Stimulated activated naive CD8-positive, alpha-beta T cell treated with anti-CD3 and anti-CD28 coated beads, Interleukin-15, Interleukin-2, amounts not matched to agents 100 U/mL and 50 U/mL, for 24 hours (primary cell): ENCODE measurements around the gene GLCE.
"Not testable (repeated sequence)": the region's sequence is repeated elsewhere in the genome, so short reads cannot be mapped to it uniquely, and the experiment has no call there.

ENCODE experiments used
- ATAC-seq: fragments of 150-1000 bp; cut with Tn5 transposase; one replicate; pipeline ENCODE4 v1.10.0; 2021
- DNase-seq: peaks from one replicate; pipeline ENCODE4 v3.0.0; 2021

The GLCE gene

GRCh38 chr15:69275074-69275670 is 114.7 kb downstream of the GLCE start:
- DNase-seq: no peak
- no peak for ATAC-seq

DNA sequence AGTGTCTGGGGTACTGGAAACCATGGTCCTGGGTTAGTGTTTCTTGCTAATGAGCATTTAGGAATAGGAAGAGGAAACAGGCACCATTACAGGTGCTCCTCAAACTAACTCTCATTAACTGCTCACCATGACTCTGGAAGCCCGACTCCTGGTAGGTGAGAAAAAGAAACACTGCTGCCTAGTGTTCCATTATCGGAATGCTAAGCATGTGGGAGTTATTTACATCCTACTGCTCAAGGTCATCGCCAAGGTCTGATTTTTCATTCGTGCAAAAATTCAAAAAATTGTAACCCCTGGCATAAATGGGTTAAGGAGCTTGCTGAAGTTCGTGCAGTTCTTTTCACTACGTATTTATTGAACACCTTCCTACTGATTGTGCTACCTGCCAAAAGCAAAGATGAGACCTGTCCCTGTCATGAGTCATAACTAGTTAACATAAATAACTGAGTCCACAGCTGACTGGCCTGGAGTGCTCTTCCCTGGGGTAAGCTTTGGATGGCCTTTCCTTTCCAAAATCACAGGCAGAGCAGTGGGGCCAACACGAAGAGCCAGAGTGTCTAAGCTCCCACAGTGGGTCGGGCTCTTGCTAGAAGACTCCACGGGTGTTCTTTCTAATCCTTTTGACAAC is 115.6 kb downstream of the GLCE start:
- ATAC-seq (no peak), DNase-seq (no peak)

DNA sequence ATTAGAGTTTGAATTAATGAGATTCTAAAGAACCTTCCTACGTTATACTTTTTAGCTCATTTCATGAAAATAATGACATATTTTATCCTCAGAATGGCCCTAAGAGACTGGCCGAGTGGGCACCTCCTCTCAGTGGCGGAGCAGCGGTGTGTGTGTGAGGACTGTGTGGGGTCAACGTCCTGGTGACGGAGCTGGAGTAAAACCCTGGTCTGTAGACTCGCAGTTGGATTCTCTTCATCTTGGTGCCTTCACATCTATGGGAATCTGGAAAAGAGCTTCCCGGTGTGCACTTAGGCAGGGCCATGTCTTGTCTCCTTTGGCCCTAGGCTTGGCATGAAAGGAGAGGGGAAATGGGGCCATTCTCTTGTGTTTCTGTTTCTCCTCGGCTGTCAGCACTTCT is 116.9 kb downstream of the GLCE start:
- ATAC-seq: no peak

DNA sequence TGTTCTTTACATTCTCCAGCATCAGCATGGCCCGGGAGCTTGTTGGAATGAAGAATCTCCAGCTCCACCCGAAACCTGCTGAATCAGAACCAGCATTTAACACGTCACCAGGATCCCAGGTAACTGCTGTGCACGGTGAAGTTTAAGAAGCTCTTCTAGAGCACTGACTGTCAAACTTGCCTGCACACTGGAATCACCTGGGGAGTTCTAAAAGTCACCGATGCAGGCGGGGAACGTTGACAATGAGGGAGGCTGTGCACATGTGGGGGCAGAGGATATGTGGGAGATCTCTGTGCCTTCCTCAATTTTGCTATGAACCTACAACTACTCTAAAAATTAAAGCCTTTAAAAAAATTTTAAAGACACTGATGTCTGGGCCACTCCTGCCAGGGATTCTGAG is 119.2 kb downstream of the GLCE start:
- DNase-seq: no peak
- ATAC-seq: no peak

More for the DNA sequence above, 116.9 kb downstream of the GLCE start:
- no peak for DNase-seq

- DNase-seq: no peak
- no peak for ATAC-seq
Observed at GRCh38 chr15:69280783-69281182, 120.3 kb downstream of the GLCE start.

GRCh38 chr15:69282104-69282743 is 121.8 kb downstream of the GLCE start:
- ATAC-seq (no peak), DNase-seq (no peak)

DNA sequence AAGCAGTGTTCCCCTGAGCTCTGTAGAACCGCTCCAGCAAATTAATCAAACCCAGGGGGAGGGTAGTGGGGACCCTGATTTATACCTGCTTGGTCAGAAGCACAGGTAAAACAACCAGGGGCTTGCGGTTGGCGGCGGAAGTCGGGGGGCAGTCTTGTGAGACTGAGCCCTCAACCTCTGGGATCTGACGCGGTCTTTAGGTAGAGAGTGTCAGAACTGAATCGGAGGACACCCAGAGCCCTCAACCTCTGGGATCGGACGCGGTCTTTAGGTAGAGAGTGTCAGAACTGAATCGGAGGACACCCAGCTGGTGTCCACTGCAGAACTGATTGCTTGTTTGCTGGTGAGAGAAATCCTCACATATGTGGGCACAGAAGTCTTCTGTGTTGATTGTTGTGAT is 125.4 kb downstream of the GLCE start:
- no peak for DNase-seq
- no peak for ATAC-seq

GRCh38 chr15:69288011-69288410 is 127.6 kb downstream of the GLCE start:
- DNase-seq (no peak), ATAC-seq (no peak)

- no peak for ATAC-seq
Observed at GRCh38 chr15:69288531-69289341, 128.3 kb downstream of the GLCE start.

DNA sequence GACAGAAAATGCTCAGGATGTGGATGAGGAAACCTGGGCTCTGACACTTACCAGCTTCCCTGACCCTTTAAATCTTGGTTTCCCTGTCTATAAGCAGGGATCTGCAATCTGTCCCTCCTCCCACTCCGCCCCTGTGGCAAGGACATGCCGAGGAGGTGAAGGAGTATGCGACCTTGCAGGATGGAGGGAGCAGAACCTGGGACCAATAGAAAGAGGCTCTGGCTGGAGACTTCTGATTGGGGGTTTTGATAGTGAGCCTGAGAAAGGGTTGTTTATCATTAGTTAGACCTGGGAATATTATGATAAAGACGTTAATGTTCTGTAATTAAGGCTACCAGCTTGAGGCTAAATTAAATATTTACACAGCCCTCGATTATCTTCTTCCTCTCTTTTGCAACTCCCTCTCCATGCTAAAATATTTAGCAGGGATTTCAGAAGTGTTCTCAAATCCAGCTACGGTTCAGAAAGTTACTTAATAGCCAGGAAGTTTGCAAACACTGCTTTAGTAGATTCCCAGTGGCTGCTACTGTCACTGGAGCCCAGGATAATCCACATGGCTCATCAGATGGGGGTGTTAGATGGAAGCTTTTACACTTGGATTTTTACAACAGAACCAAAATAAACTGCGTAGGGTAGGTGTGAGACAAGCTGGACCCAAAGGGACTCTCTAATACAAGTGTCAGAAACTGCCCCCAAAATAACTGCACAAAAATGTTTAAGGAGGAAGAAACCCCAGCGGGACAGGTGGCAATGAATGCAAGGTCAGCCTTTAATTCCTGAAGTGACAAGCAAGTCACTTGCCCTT is 129.1 kb downstream of the GLCE start:
- no peak for ATAC-seq

More at GRCh38 chr15:69288531-69289341, 128.3 kb downstream of the GLCE start:
- DNase-seq: no peak

GRCh38 chr15:69290346-69291164 is 130.1 kb downstream of the GLCE start:
- DNase-seq (no peak), ATAC-seq (no peak)

More for the DNA sequence above, 129.1 kb downstream of the GLCE start:
- DNase-seq: no peak

GRCh38 chr15:69291651-69292050 is 131.2 kb downstream of the GLCE start:
- not testable (repeated sequence) for ATAC-seq

DNA sequence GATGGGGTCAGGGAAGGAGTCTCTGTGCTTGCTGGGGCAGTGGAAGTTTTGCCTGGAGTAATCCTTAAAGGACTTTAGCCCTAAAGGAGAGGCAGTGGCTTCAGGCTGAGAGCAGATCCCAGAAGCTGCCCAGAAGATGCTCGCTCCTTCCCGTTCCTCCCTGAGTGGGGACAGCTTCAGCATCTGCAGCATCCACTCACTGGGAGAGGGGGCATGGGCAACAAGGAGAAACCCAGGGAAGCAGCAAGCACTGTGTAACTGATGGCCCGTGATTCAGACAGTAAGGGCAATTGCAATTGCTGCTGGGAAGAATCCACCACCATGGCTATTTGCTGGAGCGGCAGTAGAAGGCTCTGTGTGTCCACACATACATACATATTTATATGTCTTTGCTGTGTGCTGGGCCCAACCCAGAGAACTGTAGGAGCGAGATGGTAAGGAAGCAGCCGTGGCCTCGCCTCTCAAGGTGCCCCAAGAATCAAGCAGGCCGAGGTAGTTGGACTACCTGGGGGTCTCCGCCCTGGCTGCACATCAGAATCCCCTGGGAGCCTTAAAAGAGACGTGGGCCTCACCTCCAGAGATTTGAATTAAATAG is 132.5 kb downstream of the GLCE start:
- ATAC-seq: no peak
- no peak for DNase-seq

More at GRCh38 chr15:69291651-69292050, 131.2 kb downstream of the GLCE start:
- DNase-seq: not testable (repeated sequence)

GRCh38 chr15:69293741-69294615 is 133.5 kb downstream of the GLCE start:
- no peak for DNase-seq
- no peak for ATAC-seq

- DNase-seq (no peak), ATAC-seq (no peak)
Observed at GRCh38 chr15:69296606-69297005, 136.2 kb downstream of the GLCE start.

DNA sequence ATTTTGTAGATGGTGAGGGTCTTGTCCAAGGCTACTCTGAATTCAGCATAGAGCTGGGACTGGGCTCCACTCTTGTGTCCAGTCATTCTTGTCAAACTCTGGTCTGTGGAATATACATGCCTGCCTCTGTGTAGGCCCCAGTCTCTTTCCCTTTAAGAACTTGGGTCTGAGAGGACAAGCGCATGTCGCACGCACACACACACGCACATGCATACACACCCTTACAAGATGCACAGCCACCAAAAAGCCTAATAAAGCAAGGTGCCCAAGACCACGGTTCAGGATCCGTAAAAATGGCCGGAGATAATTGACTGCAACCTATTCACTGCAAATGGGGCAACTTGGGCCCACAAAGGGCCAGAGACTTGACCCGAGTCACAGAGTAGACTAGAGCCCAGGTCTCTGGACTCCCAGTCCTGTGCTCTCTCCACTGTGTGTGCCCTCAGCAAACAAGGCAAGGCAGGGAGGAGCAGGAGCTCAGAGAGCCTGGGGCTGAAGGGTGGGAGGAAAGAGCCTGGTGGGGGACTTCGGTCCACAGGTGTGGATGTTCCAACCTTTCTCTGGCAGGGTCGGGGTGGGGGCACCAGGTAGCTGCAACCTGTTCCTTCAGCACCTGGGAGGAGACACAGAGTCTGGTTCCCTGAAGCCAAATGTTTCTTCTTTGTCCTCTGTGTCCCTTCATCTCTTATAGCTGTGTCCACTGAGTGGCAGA is 137.4 kb downstream of the GLCE start:
- ATAC-seq: no peak
- no peak for DNase-seq

DNA sequence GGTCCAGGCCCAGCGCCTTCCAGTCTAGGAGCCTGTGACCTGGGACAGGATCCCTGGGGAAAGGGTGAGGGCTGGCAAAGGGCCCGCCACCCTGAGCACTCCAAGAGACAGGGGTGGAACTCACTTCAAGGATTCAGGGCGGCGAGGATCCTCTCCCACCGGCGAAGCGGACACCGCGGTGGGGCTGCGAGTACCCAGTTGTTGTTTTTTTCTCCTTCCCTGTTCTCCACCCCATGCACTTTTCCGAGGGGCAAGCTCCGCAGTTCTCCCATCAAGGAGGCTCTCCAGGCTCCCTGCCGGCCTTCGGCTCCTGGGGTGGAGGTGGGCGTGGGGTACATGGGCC is 137.9 kb downstream of the GLCE start:
- no peak for ATAC-seq
- DNase-seq: no peak

GRCh38 chr15:69298697-69299441 is 138.4 kb downstream of the GLCE start, which contains the start of gene PAQR5:
TSS of gene PAQR5 (plus strand) at chr15:69298912. CDS start at chr15:69360081, 61,169 bp downstream.
- ATAC-seq: peak; percentile 47
- DNase-seq: peak; percentile 26
